ENCODE measurements around the gene MAP3K4. TPM values are rescaled to one million over a fixed set of nuclear protein-coding genes. Genes with fewer than 3 reads are reported as not detected.

MAP3K4 gene
- total and polyA plus RNA-seq, 2 of the 8 experiments (the other 6 are each of a cell fraction or from before 2014, with no cell fraction given), result 16.6 to 51.6 TPM

DNA sequence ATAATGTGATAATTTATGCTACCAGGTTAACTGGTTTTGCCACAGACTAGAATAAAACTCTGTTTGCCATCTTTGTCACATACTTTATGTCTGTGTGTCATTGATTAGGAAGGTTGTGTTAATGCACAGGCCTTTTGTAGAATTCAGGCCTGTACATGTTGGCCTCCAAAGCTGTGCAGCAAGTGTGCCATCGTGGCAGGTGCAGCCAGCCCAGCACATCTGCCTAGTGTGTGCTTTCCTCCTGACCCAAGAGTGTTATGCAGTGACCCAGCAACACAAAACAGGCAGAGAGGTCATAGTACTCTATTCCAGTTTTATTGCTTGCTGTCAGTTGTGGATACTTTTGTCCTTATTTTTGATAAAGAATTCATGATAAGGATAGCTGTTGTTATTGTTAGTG lies 3.7 kb downstream of the MAP3K4 start (continued):
- TF ChIP-seq, protein P1, sequence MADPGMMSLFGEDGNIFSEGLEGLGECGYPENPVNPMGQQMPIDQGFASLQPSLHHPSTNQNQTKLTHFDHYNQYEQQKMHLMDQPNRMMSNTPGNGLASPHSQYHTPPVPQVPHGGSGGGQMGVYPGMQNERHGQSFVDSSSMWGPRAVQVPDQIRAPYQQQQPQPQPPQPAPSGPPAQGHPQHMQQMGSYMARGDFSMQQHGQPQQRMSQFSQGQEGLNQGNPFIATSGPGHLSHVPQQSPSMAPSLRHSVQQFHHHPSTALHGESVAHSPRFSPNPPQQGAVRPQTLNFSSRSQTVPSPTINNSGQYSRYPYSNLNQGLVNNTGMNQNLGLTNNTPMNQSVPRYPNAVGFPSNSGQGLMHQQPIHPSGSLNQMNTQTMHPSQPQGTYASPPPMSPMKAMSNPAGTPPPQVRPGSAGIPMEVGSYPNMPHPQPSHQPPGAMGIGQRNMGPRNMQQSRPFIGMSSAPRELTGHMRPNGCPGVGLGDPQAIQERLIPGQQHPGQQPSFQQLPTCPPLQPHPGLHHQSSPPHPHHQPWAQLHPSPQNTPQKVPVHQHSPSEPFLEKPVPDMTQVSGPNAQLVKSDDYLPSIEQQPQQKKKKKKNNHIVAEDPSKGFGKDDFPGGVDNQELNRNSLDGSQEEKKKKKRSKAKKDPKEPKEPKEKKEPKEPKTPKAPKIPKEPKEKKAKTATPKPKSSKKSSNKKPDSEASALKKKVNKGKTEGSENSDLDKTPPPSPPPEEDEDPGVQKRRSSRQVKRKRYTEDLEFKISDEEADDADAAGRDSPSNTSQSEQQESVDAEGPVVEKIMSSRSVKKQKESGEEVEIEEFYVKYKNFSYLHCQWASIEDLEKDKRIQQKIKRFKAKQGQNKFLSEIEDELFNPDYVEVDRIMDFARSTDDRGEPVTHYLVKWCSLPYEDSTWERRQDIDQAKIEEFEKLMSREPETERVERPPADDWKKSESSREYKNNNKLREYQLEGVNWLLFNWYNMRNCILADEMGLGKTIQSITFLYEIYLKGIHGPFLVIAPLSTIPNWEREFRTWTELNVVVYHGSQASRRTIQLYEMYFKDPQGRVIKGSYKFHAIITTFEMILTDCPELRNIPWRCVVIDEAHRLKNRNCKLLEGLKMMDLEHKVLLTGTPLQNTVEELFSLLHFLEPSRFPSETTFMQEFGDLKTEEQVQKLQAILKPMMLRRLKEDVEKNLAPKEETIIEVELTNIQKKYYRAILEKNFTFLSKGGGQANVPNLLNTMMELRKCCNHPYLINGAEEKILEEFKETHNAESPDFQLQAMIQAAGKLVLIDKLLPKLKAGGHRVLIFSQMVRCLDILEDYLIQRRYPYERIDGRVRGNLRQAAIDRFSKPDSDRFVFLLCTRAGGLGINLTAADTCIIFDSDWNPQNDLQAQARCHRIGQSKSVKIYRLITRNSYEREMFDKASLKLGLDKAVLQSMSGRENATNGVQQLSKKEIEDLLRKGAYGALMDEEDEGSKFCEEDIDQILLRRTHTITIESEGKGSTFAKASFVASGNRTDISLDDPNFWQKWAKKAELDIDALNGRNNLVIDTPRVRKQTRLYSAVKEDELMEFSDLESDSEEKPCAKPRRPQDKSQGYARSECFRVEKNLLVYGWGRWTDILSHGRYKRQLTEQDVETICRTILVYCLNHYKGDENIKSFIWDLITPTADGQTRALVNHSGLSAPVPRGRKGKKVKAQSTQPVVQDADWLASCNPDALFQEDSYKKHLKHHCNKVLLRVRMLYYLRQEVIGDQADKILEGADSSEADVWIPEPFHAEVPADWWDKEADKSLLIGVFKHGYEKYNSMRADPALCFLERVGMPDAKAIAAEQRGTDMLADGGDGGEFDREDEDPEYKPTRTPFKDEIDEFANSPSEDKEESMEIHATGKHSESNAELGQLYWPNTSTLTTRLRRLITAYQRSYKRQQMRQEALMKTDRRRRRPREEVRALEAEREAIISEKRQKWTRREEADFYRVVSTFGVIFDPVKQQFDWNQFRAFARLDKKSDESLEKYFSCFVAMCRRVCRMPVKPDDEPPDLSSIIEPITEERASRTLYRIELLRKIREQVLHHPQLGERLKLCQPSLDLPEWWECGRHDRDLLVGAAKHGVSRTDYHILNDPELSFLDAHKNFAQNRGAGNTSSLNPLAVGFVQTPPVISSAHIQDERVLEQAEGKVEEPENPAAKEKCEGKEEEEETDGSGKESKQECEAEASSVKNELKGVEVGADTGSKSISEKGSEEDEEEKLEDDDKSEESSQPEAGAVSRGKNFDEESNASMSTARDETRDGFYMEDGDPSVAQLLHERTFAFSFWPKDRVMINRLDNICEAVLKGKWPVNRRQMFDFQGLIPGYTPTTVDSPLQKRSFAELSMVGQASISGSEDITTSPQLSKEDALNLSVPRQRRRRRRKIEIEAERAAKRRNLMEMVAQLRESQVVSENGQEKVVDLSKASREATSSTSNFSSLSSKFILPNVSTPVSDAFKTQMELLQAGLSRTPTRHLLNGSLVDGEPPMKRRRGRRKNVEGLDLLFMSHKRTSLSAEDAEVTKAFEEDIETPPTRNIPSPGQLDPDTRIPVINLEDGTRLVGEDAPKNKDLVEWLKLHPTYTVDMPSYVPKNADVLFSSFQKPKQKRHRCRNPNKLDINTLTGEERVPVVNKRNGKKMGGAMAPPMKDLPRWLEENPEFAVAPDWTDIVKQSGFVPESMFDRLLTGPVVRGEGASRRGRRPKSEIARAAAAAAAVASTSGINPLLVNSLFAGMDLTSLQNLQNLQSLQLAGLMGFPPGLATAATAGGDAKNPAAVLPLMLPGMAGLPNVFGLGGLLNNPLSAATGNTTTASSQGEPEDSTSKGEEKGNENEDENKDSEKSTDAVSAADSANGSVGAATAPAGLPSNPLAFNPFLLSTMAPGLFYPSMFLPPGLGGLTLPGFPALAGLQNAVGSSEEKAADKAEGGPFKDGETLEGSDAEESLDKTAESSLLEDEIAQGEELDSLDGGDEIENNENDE (IDR thresholded peaks at IDR 0.05; ENCODE audit: insufficient replicate concordance, low read length), result no peak
- TF ChIP-seq YY1 (IDR thresholded peaks at IDR 0.05; ENCODE audit: low read depth, low read length) (no peak), POLR2AphosphoS5 (IDR thresholded peaks at IDR 0.05; ENCODE audit: low read depth, low read length) (no peak), TEAD4 (IDR thresholded peaks at IDR 0.05; ENCODE audit: low read depth, low read length) (no peak), PHF8 (conservative IDR thresholded peaks at IDR 0.05; ENCODE audit: low read depth, low read length) (no peak), CBX5 (IDR thresholded peaks at IDR 0.05; ENCODE audit: low read depth, low read length) (no peak), CBX8 (IDR thresholded peaks at IDR 0.05; ENCODE audit: borderline replicate concordance, low read depth, low read length) (no peak), BCL11A (IDR thresholded peaks at IDR 0.05; ENCODE audit: low read depth in 2 of 2, low read length in 2 of 2) (no peak), BACH1 (IDR thresholded peaks at IDR 0.05; ENCODE audit: low read length) (no peak)
- TF ChIP-seq, protein P2, sequence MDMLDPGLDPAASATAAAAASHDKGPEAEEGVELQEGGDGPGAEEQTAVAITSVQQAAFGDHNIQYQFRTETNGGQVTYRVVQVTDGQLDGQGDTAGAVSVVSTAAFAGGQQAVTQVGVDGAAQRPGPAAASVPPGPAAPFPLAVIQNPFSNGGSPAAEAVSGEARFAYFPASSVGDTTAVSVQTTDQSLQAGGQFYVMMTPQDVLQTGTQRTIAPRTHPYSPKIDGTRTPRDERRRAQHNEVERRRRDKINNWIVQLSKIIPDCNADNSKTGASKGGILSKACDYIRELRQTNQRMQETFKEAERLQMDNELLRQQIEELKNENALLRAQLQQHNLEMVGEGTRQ (IDR thresholded peaks at IDR 0.05; ENCODE audit: low read length), result no peak
